K562 (cell line): ENCODE measurements around the gene FAM171A1. TPM values are rescaled to one million over a fixed set of nuclear protein-coding genes. Genes with fewer than 3 reads are reported as not detected.
A peak's percentile ranks its signal among the peaks of the same experiment; 100 is the strongest.

Experiments
- ATAC-seq: fragments of 200-7000 bp; cut with Tn5 transposase; 3 replicates; pipeline ENCODE4 v1.9.1; 2020; ENCODE audit warnings: moderate library complexity
- BruUV-seq: library from RNA; stranded (reverse); fragments of 400-500 nt; replicated peaks from 2 replicates; lab custom pipeline; 2021; lab: Mats Ljungman, UMichigan
- CTCF ChIA-PET: fragments of 300-600 bp; formaldehyde crosslinking; extraction: SDS; loops from one replicate; lab custom pipeline; 2021; ENCODE audit warnings: low intra/inter-chr PET ratio; lab: Yijun Ruan, JAX
- POLR2A ChIA-PET: fragments of 300-600, 350-650 bp; sonication (Branson Sonifier 250); formaldehyde crosslinking; extraction: SDS; loops from one replicate; lab custom pipeline; 2021; ENCODE audit warnings: antibody characterized with exemption, inconsistent platforms; lab: Yijun Ruan, JAX
- DNase-seq, 4 experiments: peaks; one replicate each; pipeline versions ENCODE4 v3.0.0 to v3.0.0-alpha.2; 2011 to 2018; ENCODE audit warnings: low spot score in 3 of 4, mixed read lengths in 3 of 4; ENCODE audit errors: extremely low read depth in 1 of 4
- FAIRE-seq: peaks from 2 replicates; lab custom pipeline; 2011; peaks lifted over from hg19 to GRCh38; lab: Jason Lieb, UNC
- H2AFZ ChIP-seq: 2 replicates; pipeline ENCODE4 v1.6.0; 2011; ENCODE audit warnings: low read depth, low read length, control low read depth, inconsistent platforms
- H3K27ac ChIP-seq: fragments of 200-600 bp; 3 replicates; pipeline ENCODE4 v1.8.0; 2011; ENCODE audit warnings: low read depth, mild to moderate bottlenecking, control low read depth, inconsistent platforms, low read length, moderate library complexity, mixed read lengths; ENCODE audit errors: extremely low read depth
- H3K27me3 ChIP-seq, 2 experiments: fragments of 300-600 bp in 1 of 2; 2 replicates in 1 of 2; 3 replicates in 1 of 2; pipeline versions ENCODE4 v1.6.0 to v1.8.0; 2011; ENCODE audit warnings: inconsistent platforms in 2 of 2, low read length in 2 of 2, mild to moderate bottlenecking in 1 of 2, mixed read lengths in 1 of 2, moderate library complexity in 1 of 2; ENCODE audit not compliant: control insufficient read depth in 2 of 2, insufficient read depth in 2 of 2
- H3K36me3 ChIP-seq: fragments of 300-600 bp; 3 replicates; pipeline ENCODE4 v1.8.0; 2011; ENCODE audit warnings: mild to moderate bottlenecking, low read length, inconsistent platforms; ENCODE audit not compliant: control insufficient read depth, insufficient read depth
- H3K4me1 ChIP-seq, 2 experiments: fragments of 200-600 bp in 1 of 2; replicated peaks in 1 of 2; 2 replicates in 1 of 2; 3 replicates in 1 of 2; pipeline versions ENCODE4 v1.5.1 to v1.8.0; 2011; ENCODE audit warnings: inconsistent platforms in 2 of 2, low read length in 2 of 2, mild to moderate bottlenecking in 1 of 2, mixed read lengths in 1 of 2, moderate library complexity in 1 of 2; ENCODE audit not compliant: control insufficient read depth in 2 of 2, insufficient read depth in 2 of 2
- H3K4me2 ChIP-seq: 2 replicates; pipeline ENCODE4 v1.6.1; 2011; ENCODE audit warnings: low read length, control low read depth, inconsistent platforms, mixed read lengths; ENCODE audit not compliant: insufficient read depth
- H3K4me3 ChIP-seq: fragments of 200-600 bp; sonication (generic), shearing (Covaris generic); 2 replicates; pipeline ENCODE4 v1.5.1; 2016; ENCODE audit warnings: control low read depth, inconsistent platforms
- H3K79me2 ChIP-seq: fragments of 200-600 bp; 3 replicates; pipeline ENCODE4 v1.8.0; 2011; ENCODE audit warnings: low read length, inconsistent platforms; ENCODE audit not compliant: control insufficient read depth, insufficient read depth
- H3K9ac ChIP-seq, 2 experiments: 2 replicates each; pipeline versions ENCODE4 v1.6.0 to v1.6.1; 2011; ENCODE audit warnings: low read depth in 2 of 2, low read length in 2 of 2, control low read depth in 1 of 2, inconsistent platforms in 1 of 2, mild to moderate bottlenecking in 1 of 2, mixed read lengths in 1 of 2; ENCODE audit not compliant: insufficient read depth in 1 of 2
- H3K9me1 ChIP-seq: one replicate; pipeline ENCODE4 v1.6.0; 2011; ENCODE audit warnings: inconsistent platforms, mild to moderate bottlenecking, low read length, moderate library complexity; ENCODE audit not compliant: control insufficient read depth, insufficient read depth
- H3K9me3 ChIP-seq: replicated peaks from 2 replicates; pipeline ENCODE4 v1.5.1; 2011; ENCODE audit warnings: low read depth, low read length, inconsistent platforms; ENCODE audit not compliant: control insufficient read depth, insufficient read depth
- H4K20me1 ChIP-seq: replicated peaks from 2 replicates; pipeline ENCODE4 v1.6.1; 2011; ENCODE audit warnings: low read length, inconsistent platforms, mixed read lengths; ENCODE audit not compliant: control insufficient read depth, insufficient read depth
- HDAC1 ChIP-seq, 2 experiments: fragments of 450-650 bp; IDR thresholded peaks; 2 replicates each; pipeline ENCODE4 v1.6.1; 2016 to 2017; ENCODE audit warnings: inconsistent platforms in 1 of 2, mild to moderate bottlenecking in 1 of 2, moderate library complexity in 1 of 2
- RBFOX2 ChIP-seq: fragments of 200-400 bp; formaldehyde crosslinking; IDR thresholded peaks from 2 replicates; pipeline ENCODE4 v1.6.1; 2017; ENCODE audit warnings: low read depth, mild to moderate bottlenecking, low read length, moderate library complexity
- SPI1 ChIP-seq: IDR thresholded peaks from 2 replicates; pipeline ENCODE4 v1.6.1; 2011; ENCODE audit warnings: low read depth, low read length, control low read depth, borderline replicate concordance
- ZNF121 ChIP-seq: sonication (generic); formaldehyde crosslinking; conservative IDR thresholded peaks from 2 replicates; pipeline ENCODE4 v1.8.0; 2022; ENCODE audit warnings: missing genetic modification reagents
- ZNF77 ChIP-seq: fragments of 250-450 bp; sonication (Bioruptor Pico); IDR thresholded peaks from 2 replicates; pipeline ENCODE4 v1.5.0; 2020
- WGBS: fragments of 100-300 bp; shearing (Covaris generic); methylation state at CpG from one replicate; pipeline ENCODE4 v1.1.6; 2016; ENCODE audit warnings: low coverage, mixed read lengths; ENCODE audit not compliant: insufficient coverage; ENCODE audit errors: missing lambda C conversion rate; 5-methylcytosine and 5-hydroxymethylcytosine counted together
- in situ Hi-C: fragments of 300-500 bp; cut with MboI; formaldehyde crosslinking; loops from 4 replicates; pipeline ENCODE4 v1.15.0; 2018; ENCODE audit warnings: inconsistent platforms, mixed read lengths
- intact Hi-C: fragments of 100-400 bp; cut with micrococcal nuclease; formaldehyde crosslinking; loops from 2 replicates; pipeline ENCODE4 v1.14.2; 2022
- polyA plus RNA-seq, 8 experiments: library from polyadenylated mRNA; depleted of rRNA in 4 of 8; stranded (reverse) in 5 of 8; unstranded in 3 of 8; fragments of >200 nt; fragmentation: Nextera tagmentation in 2 of 8; fragmentation: Illumina TruSeq in 1 of 8; extraction: Ambion mirVana in 2 of 8; extraction: Trizol in 1 of 8; gene quantifications; 2 replicates each; pipeline versions ENCODE4 v1.2.1 to v1.2.3, GENCODE V29; 2011 to 2014; ENCODE audit warnings: inconsistent platforms in 1 of 8, missing spikeins in 1 of 8
- total RNA-seq, 7 experiments: library from RNA; depleted of rRNA in 6 of 7; stranded (reverse); fragments of >200 nt in 6 of 7; fragmentation: Illumina TruSeq in 2 of 7; extraction: Trizol in 2 of 7; gene quantifications; 2 replicates each; pipeline versions ENCODE4 v1.2.1 to v1.2.3, GENCODE V29; 2011 to 2021; ENCODE audit warnings: low replicate concordance in 1 of 7
- TF ChIP-seq, protein P1 (sequence below): sonication (generic); formaldehyde crosslinking; IDR thresholded peaks from 2 replicates; pipeline ENCODE4 v1.8.1; 2023; ENCODE audit warnings: mild to moderate bottlenecking, missing genetic modification reagents

FAM171A1 gene
- total and polyA plus RNA-seq, 9 of the 15 experiments (the other 6 are each of a cell fraction or from before 2014, with no cell fraction given): 0.51 to 8.2 (median 4.8) TPM

DNA sequence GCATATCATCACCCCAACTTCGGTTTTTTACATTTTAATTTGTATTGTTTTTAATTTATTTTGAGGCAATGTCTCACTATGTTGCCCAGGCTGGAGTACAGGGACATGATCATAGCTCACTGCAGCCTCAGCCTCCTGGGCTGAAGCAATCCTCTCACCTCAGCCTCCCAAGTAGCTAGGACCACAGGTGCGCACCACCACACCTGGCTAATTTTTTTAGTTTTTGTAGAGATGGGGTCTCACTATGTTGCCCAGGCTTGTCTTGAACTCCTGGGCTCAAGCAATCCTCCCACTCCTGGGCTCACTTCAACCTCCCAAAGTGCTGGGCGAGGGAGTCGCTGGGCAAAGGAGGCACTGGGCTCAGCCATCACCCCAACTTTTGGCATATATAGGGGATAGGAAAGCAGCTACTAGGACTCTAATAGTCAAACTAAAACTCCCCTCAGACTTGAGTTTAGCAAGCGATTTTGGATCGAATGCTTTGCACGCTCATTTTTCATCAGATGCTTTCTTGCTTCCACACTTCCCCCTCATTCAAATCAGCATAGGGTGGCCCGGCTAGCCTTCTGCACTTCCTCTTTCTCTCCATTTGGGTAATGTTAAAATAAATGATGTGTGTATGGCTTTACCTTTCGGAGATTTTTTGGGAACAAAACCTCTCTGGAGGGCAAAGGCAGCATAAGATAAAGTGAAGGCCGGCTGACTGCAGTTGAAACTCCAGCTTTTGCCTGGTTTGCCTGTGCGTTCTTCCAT lies 181.8 kb downstream of the FAM171A1 start:
- intact Hi-C loops: no loop called here
- ChIA-PET POLR2A (interaction anchor here (0.6 to 1.1 kb wide), 6 partner anchors 8 to 610 kb away, joined by 3 to 5 read pairs (median 3); no protein-coding TSS in a partner anchor), CTCF (no interaction called here)
- Histone ChIP-seq H3K4me3 (no peak overlapping the region), H3K27me3 (peaks cover 2 to 10% of the 10 kb centered on the region in 2 experiments; a peak in 2 of 5 replicates), H3K4me2 (no peak overlapping the region), H3K9ac (no peak overlapping the region), H3K36me3 (no peaks in the 10 kb centered on the region), H3K4me1 (no peaks in the 10 kb centered on the region; a peak in 2 of 5 replicates), H3K27ac (no peak overlapping the region), H3K9me3 (no peaks in the 10 kb centered on the region), H3K79me2 (no peaks in the 10 kb centered on the region), H3K9me1 (no peaks in the 10 kb centered on the region), H2AFZ (peak overlapping the region; percentile 58; the same call in 1 of the 2 replicates), H4K20me1 (no peaks in the 10 kb centered on the region)
- 25% methylated on average over 11 of the region's 11 CpGs for WGBS
- FAIRE-seq: no peak
- TF ChIP-seq SPI1 (peak; percentile 99), HDAC1 (IDR thresholded peaks at IDR 0.05) (no peak), ZNF121 (peak; percentile 62)
- no TSS peak for BruUV-seq
- in situ Hi-C loops: no loop called here
- DNase-seq: no peak
- ATAC-seq: no peak

DNA sequence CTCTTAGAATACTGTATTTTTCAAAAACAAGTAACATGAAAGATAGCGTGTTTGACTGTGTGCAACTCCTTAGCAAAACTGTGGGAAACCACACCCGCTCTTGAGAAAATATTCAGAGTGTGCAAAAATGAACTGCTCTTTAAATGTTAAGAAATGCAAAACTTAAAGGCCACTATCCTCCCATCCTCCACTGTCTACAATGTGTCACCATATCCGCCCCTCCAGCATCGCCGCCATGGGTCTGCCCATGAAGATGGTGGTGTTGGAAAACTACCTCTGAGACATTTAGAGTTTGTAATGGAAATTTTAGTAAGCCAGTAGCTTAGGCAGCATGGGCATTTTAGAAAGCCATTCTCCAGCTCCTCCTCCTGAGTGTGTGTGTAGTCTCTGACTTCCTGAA lies 182.5 kb downstream of the FAM171A1 start:
- H3K9me1 ChIP-seq: no peaks in the 10 kb centered on the region
- H3K36me3 ChIP-seq: no peaks in the 10 kb centered on the region
- CTCF ChIA-PET: no interaction called here
- H4K20me1 ChIP-seq: no peaks in the 10 kb centered on the region
- FAIRE-seq: no peak
- intact Hi-C loops (no loop called here), in situ Hi-C loops (no loop called here)
- no peak overlapping the region for H3K9ac ChIP-seq
- no peaks in the 10 kb centered on the region for H3K79me2 ChIP-seq
- ATAC-seq: no peak
- no peak overlapping the region for H3K4me3 ChIP-seq
- 50% methylated on average over 5 of the region's 5 CpGs for WGBS
- H2AFZ ChIP-seq: 0 out of 2 replicates have a peak overlapping the region, but pooled peaks have one; percentile 12
- POLR2A ChIA-PET: interaction anchor here (0.6 to 0.9 kb wide), 2 partner anchors 13 to 611 kb away, joined by 3 read pairs; no protein-coding TSS in a partner anchor
- no peak overlapping the region for H3K27ac ChIP-seq
- H3K4me2 ChIP-seq: no peak overlapping the region
- no TSS peak for BruUV-seq
- DNase-seq: no peak
- H3K4me1 ChIP-seq: no peaks in the 10 kb centered on the region; a peak in 2 of 5 replicates
- H3K9me3 ChIP-seq: no peaks in the 10 kb centered on the region
- H3K27me3 ChIP-seq: peaks cover 2 to 12% of the 10 kb centered on the region in 2 experiments; a peak in 2 of 5 replicates
- TF ChIP-seq ZNF77 (CRISPR knock-in tag) (no peak), RBFOX2 (no peak)
- TF ChIP-seq, protein P1, sequence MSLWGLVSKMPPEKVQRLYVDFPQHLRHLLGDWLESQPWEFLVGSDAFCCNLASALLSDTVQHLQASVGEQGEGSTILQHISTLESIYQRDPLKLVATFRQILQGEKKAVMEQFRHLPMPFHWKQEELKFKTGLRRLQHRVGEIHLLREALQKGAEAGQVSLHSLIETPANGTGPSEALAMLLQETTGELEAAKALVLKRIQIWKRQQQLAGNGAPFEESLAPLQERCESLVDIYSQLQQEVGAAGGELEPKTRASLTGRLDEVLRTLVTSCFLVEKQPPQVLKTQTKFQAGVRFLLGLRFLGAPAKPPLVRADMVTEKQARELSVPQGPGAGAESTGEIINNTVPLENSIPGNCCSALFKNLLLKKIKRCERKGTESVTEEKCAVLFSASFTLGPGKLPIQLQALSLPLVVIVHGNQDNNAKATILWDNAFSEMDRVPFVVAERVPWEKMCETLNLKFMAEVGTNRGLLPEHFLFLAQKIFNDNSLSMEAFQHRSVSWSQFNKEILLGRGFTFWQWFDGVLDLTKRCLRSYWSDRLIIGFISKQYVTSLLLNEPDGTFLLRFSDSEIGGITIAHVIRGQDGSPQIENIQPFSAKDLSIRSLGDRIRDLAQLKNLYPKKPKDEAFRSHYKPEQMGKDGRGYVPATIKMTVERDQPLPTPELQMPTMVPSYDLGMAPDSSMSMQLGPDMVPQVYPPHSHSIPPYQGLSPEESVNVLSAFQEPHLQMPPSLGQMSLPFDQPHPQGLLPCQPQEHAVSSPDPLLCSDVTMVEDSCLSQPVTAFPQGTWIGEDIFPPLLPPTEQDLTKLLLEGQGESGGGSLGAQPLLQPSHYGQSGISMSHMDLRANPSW (CRISPR knock-in tag): no peak
